AG04450 (cell line): ENCODE measurements around the gene TNNC1. TPM values are rescaled to one million over a fixed set of nuclear protein-coding genes. Genes with fewer than 3 reads are reported as not detected.

Experiments
- CTCF ChIA-PET: fragments of 300-600, 350-600 bp; formaldehyde crosslinking; extraction: SDS; loops from one replicate; lab custom pipeline; 2022; ENCODE audit warnings: antibody characterized with exemption, inconsistent platforms; lab: Charles Lee
- POLR2A ChIA-PET: fragments of 350-600 bp; formaldehyde crosslinking; extraction: SDS; loops from one replicate; lab custom pipeline; 2021; ENCODE audit warnings: antibody characterized with exemption, inconsistent platforms; lab: Yijun Ruan, JAX
- DNase-seq: peaks from one replicate; pipeline ENCODE4 v3.0.0-alpha.2; 2011; ENCODE audit warnings: low read depth, low spot score
- H3K27ac ChIP-seq: one replicate; pipeline ENCODE4 v1.5.1; 2012; ENCODE audit warnings: low read depth, low read length, control low read depth
- H3K27me3 ChIP-seq: one replicate; pipeline ENCODE4 v1.6.0; 2012; ENCODE audit warnings: low read length; ENCODE audit not compliant: control insufficient read depth, insufficient read depth
- H3K4me3 ChIP-seq: 2 replicates; pipeline ENCODE4 v1.5.1; 2011; ENCODE audit warnings: mild to moderate bottlenecking, low read depth, low read length, control low read depth
- H3K9me3 ChIP-seq: 2 replicates; pipeline ENCODE4 v1.5.1; 2012; ENCODE audit warnings: low read length; ENCODE audit not compliant: control insufficient read depth, insufficient read depth
- polyA plus RNA-seq: library from polyadenylated mRNA; depleted of rRNA; stranded (reverse); fragments of >200 nt; gene quantifications from 2 replicates; pipeline ENCODE4 v1.2.3, GENCODE V29; 2011
- TF ChIP-seq, protein P1 (sequence below): IDR thresholded peaks from 2 replicates; pipeline ENCODE4 v1.5.1; 2011; ENCODE audit warnings: low read depth, low read length, control low read depth, inconsistent platforms

TNNC1 gene
- polyA plus RNA-seq, 1 experiment: 1.7 TPM

DNA sequence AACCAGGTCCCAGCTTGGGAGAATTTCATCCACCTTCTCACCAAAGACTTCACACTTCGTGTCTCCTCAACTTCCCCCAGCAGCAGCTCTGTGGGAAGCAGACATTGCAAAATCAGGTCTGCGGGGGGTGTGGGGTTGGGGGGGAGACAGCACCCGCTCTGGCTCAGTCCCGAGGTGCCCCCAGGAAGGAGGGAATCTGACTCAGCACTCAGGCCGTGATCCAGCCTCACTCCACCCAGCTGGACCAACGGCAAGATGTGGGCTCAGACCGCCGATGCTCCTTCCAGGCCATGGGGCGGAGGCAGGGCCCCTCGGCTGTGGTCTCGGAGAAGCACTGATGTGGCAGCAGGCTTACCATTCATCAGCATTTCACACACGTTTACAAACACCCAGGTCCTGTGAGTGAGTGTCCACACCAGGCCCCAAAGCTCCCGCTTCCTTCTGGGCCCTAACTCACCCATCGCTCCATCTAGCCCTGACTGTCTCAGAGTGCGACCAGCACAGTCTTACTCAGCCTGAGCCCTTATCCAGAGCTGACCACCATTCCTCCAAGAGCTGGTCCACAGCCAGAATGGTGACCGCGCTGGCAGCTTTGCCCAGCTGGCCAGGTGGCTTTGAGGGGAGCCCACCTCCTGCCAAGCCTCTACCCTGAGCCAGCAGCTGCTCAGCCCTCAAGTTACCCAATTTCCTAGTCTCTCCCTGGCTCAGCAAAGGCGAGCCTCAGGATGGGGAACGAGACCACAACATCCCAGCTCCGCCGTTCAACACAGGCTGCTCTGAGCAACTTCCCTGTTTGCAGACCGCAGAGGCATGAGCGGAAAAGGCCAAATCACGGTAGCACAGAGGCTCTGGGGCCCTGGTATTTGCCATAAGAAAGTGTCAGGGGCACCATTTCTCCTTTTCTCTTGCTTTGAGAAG lies 44.6 kb upstream of the TNNC1 start:
- no peaks in the 10 kb centered on the region for H3K27me3 ChIP-seq
- ChIA-PET CTCF (no interaction called here), POLR2A (interaction anchor here (1.0 to 1.6 kb wide), 2 partner anchors 9 to 38 kb away, joined by 3 to 6 read pairs; partner anchors contain the start of gene UQCC5)
- TF ChIP-seq, protein P1, sequence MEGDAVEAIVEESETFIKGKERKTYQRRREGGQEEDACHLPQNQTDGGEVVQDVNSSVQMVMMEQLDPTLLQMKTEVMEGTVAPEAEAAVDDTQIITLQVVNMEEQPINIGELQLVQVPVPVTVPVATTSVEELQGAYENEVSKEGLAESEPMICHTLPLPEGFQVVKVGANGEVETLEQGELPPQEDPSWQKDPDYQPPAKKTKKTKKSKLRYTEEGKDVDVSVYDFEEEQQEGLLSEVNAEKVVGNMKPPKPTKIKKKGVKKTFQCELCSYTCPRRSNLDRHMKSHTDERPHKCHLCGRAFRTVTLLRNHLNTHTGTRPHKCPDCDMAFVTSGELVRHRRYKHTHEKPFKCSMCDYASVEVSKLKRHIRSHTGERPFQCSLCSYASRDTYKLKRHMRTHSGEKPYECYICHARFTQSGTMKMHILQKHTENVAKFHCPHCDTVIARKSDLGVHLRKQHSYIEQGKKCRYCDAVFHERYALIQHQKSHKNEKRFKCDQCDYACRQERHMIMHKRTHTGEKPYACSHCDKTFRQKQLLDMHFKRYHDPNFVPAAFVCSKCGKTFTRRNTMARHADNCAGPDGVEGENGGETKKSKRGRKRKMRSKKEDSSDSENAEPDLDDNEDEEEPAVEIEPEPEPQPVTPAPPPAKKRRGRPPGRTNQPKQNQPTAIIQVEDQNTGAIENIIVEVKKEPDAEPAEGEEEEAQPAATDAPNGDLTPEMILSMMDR: no peak
- no peak overlapping the region for H3K27ac ChIP-seq
- no peak overlapping the region for H3K4me3 ChIP-seq
- no peak for DNase-seq
- no peaks in the 10 kb centered on the region for H3K9me3 ChIP-seq

DNA sequence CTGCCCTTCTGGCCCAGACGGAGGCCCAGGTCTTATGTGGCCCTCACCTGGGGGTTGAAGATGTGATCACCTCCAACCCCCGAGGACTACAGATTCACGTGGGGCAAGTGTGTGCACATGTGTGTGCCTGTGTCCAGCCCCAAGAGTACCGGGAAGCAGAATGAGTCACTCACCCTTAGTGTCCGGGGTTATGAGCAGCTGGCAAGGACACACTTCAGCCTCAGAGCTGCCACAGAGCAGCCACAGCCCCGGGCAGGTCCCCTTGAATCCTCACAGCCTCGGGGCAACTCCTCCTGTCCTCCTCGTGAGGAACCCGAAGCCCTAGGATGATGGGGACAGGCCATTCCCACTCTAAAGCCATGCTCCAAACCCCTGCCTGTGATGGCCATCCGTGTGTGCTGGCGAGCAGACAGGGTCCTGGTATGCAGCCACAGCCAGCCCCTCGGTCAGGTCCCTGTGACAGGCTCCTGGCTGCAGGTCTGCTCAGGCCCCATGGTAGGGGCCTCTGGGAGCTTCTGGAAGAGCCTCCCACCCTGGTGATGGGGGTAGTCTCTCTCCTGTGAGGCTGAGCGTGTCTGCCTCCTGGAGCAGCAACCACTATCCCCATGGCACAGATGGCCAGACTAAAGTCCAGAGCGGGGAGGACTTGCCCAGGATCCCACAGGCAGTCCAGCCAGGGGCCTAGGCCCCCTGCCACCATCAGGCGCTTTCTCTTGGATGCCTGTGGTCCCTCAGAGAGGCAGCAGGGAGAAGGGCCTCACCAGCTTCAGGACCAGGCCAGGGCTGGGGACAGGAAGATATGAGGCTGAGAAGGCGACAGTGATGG lies 42.1 kb upstream of the TNNC1 start:
- Histone ChIP-seq H3K9me3 (no peaks in the 10 kb centered on the region), H3K27ac (no peak overlapping the region), H3K4me3 (no peak overlapping the region), H3K27me3 (no peaks in the 10 kb centered on the region)
- no peak for DNase-seq
- ChIA-PET CTCF (no interaction called here), POLR2A (no interaction called here)
- TF ChIP-seq, protein P1: no peak

DNA sequence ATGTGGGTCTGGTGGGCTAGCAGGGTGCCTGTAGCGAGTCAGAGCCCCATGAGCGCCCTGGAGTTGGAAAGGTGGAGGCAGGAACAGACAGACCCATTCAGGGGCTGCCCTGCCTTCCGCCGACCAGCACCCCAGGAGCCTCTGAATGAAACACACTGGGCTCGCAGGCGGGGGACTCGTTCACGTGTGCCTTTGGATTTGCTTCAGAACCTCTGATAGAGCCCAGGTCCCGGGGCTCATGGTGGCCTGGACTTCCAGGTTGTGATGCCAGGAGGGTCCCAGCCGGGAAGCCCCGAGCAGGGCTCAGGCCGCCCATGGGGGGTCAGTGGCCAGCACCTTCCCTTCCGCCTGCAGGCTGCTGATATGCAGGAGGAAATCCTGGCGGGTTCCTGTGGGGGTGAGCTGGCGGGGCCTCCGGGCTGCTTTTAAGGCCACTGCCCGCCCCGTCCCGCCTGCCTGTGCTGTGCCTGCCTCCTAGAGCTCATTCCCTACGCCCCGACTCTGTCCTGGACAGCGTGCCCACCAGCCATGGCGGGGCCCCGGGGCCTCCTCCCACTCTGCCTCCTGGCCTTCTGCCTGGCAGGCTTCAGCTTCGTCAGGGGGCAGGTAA lies 41.1 kb upstream of the TNNC1 start, which contains the start of gene STAB1:
TSS of gene STAB1 (plus strand) at position 453 of the 610 bp plus-strand sequence. CDS start at position 529, 76 bp downstream.
- no peak within 1 kb of the TSS for H3K4me3 ChIP-seq
- TF ChIP-seq, protein P1: no peak
- H3K27me3 ChIP-seq: no peaks in the 10 kb centered on the region
- H3K27ac ChIP-seq: no peak within 1 kb of the TSS
- CTCF ChIA-PET: no interaction called here
- no peaks in the 10 kb centered on the region for H3K9me3 ChIP-seq
- DNase-seq: no peak
- POLR2A ChIA-PET: interaction anchor here (1.0 kb wide), 1 partner anchor 41 kb away, joined by 3 read pairs; the partner anchor contains the start of gene UQCC5

DNA sequence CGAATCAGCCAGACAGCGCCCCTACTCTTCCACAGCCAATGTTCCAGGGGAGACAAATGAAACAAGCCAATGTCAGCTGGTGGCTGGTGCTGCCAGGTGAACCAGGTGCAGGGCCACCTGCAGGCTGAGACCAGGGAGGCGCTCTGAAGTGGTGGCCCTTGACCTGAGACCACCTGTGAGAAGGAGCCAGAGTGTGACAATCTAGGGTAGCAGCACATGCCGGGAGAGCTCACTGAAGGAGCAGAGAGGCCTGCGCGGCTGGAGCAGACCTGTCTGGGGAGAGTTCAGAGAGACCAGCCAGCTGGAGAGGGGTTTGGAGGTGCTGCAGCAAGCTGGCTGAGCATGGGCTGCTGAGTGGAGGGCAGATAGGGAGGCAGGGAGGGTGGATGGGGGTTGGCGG lies 40.6 kb upstream of the TNNC1 start:
- no peak overlapping the region for H3K4me3 ChIP-seq
- H3K27me3 ChIP-seq: no peaks in the 10 kb centered on the region
- no peak for DNase-seq
- no peaks in the 10 kb centered on the region for H3K9me3 ChIP-seq
- TF ChIP-seq, protein P1: no peak
- CTCF ChIA-PET: no interaction called here
- POLR2A ChIA-PET: interaction anchor here (1.0 kb wide), 1 partner anchor 42 kb away, joined by 3 read pairs; the partner anchor contains the start of gene UQCC5
- H3K27ac ChIP-seq: no peak overlapping the region
